Glutamatergic neuron (in vitro differentiated cells): ENCODE data around the gene SHTN1. TPM values are rescaled to one million over a fixed set of nuclear protein-coding genes. Genes with fewer than 3 reads are reported as not detected.

Experiments
- DNase-seq: peaks from one replicate; pipeline ENCODE4 v3.0.0; 2022
- H3K27ac Mint-ChIP-seq: one replicate; pipeline ENCODE4 v1.8.0; 2020; ENCODE audit warnings: mild to moderate bottlenecking, mixed read lengths, inconsistent platforms; ENCODE audit not compliant: unreplicated experiment
- H3K27me3 Mint-ChIP-seq: one replicate; pipeline ENCODE4 v1.8.0; 2020; ENCODE audit warnings: mild to moderate bottlenecking, moderate library complexity, mixed read lengths, inconsistent platforms; ENCODE audit not compliant: unreplicated experiment
- H3K36me3 Mint-ChIP-seq: one replicate; pipeline ENCODE4 v1.8.0; 2020; ENCODE audit warnings: mild to moderate bottlenecking, mixed read lengths, inconsistent platforms; ENCODE audit not compliant: unreplicated experiment
- H3K4me1 Mint-ChIP-seq: one replicate; pipeline ENCODE4 v1.8.0; 2020; ENCODE audit warnings: mild to moderate bottlenecking, low read depth, mixed read lengths, inconsistent platforms; ENCODE audit not compliant: unreplicated experiment
- H3K4me3 Mint-ChIP-seq: one replicate; pipeline ENCODE4 v1.8.0; 2020; ENCODE audit warnings: mild to moderate bottlenecking, mixed read lengths, inconsistent platforms; ENCODE audit not compliant: unreplicated experiment
- H3K9me3 Mint-ChIP-seq: one replicate; pipeline ENCODE4 v1.8.0; 2020; ENCODE audit warnings: mild to moderate bottlenecking, moderate library complexity, mixed read lengths, inconsistent platforms; ENCODE audit not compliant: unreplicated experiment
- CTCF ChIP-seq: fragments of 200-600 bp; sonication (generic); IDR thresholded peaks from one replicate; pipeline ENCODE4 v1.5.0; 2021; ENCODE audit not compliant: partially characterized antibody, unreplicated experiment
- total RNA-seq: library from RNA; stranded (reverse); fragmentation: NEBNext Ultra II Directional; extraction: Animal tissue kit (Norgen Biotek cat#: 25700); gene quantifications from one replicate; pipeline ENCODE4 v1.2.1, GENCODE V29; 2021; ENCODE audit not compliant: unreplicated experiment

The SHTN1 gene
- total RNA-seq, 1 donor from 2014 or later, result 54.8 TPM

DNA sequence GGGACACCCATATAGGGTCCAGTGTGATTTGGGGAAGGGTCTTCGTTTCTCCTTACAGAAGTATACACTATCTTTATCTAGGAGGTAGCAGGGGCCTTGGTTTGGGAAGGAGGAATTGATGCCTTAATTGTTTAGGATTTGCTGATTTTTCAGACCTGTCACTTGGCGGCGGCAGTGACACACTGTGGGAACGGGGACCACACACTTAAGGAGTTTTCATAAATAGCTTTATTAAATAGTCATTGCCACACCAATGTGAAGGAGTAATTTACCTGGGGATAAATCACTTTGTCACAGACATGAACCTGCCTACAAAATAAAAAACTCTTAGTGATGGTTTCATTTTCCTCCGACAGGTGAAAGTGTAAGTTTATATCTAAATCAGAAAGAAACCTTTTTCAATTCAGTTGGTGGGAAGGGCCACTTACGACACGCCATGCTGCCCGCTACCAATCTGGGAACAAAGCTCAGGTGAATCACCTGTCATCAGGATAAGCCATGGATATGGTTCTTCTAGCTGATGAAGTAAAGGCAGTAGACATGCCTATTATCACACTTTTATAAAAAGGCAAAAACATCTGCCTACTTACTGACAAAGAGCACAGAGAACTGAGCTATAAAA, 168.0 kb downstream of the SHTN1 start:
- DNase-seq, result no peak
- Mint-ChIP-seq H3K27me3 (no peaks in the 10 kb centered on the region), H3K36me3 (no peaks in the 10 kb centered on the region), H3K27ac (no peak overlapping the region), H3K4me3 (no peak overlapping the region), H3K4me1 (peaks cover 9% of the 10 kb centered on the region), H3K9me3 (no peaks in the 10 kb centered on the region)
- no peak for TF ChIP-seq CTCF

DNA sequence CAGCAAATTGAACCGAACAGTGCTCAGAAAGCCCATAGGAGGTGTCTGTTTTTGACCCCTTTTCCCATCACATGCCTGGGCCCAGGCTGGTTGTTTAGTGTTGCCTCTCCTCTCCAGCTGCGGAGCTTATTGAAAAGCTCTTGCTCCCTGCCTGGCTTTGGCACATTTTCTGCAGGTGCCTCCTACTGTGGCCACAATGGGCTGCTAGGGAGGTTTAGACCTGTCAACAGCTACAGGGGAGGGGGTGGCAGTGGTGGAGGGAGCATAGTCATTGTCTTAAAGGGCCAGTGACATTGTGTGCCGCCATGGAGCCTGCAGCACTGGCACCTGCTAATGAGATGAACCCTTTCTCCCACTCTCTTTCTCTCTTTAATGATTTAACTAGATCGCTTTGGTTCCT, 168.9 kb downstream of the SHTN1 start:
- Mint-ChIP-seq H3K4me3 (no peak overlapping the region), H3K9me3 (no peaks in the 10 kb centered on the region), H3K27ac (no peak overlapping the region), H3K36me3 (no peaks in the 10 kb centered on the region), H3K4me1 (peaks cover 9% of the 10 kb centered on the region), H3K27me3 (no peaks in the 10 kb centered on the region)
- no peak for TF ChIP-seq CTCF
- no peak for DNase-seq

DNA sequence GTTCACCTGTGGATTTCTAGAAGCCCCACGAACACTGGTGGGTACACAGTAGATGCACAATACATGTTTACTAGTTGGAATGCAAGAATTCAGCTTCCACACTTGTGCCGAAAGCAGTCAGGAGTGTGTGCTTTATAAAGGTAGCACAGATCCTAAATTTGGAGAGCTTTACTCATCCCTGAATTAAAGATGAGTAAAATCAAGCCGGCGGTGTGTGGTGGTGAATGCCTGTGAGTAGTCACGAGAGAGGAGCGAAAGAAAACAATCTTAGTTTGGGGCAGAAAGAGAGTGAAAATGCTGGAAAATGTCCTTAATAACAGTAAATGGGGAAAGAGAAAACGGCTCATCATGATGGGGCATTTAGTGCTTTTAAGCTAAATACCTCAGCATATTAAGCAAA, 169.3 kb downstream of the SHTN1 start:
- no peaks in the 10 kb centered on the region for H3K36me3 Mint-ChIP-seq
- no peak for DNase-seq
- no peak for TF ChIP-seq CTCF
- H3K4me3 Mint-ChIP-seq, result no peak overlapping the region
- H3K9me3 Mint-ChIP-seq, result no peaks in the 10 kb centered on the region
- no peak overlapping the region for H3K27ac Mint-ChIP-seq
- H3K27me3 Mint-ChIP-seq, result no peaks in the 10 kb centered on the region
- peaks cover 9% of the 10 kb centered on the region for H3K4me1 Mint-ChIP-seq

GRCh38 chr10:116833986-116834985, 170.7 kb downstream of the SHTN1 start:
- H3K4me1 Mint-ChIP-seq, result peaks cover 9% of the 10 kb centered on the region
- H3K9me3 Mint-ChIP-seq, result no peaks in the 10 kb centered on the region
- H3K27ac Mint-ChIP-seq, result no peak overlapping the region
- H3K36me3 Mint-ChIP-seq, result no peaks in the 10 kb centered on the region
- DNase-seq, result no peak
- H3K4me3 Mint-ChIP-seq, result no peak overlapping the region
- TF ChIP-seq CTCF, result no peak
- H3K27me3 Mint-ChIP-seq, result no peaks in the 10 kb centered on the region

- no peaks in the 10 kb centered on the region for H3K27me3 Mint-ChIP-seq
- H3K36me3 Mint-ChIP-seq, result no peaks in the 10 kb centered on the region
- no peak for DNase-seq
- H3K9me3 Mint-ChIP-seq, result no peaks in the 10 kb centered on the region
- TF ChIP-seq CTCF, result no peak
- no peak overlapping the region for H3K27ac Mint-ChIP-seq
- peaks cover 7% of the 10 kb centered on the region for H3K4me1 Mint-ChIP-seq
- no peak overlapping the region for H3K4me3 Mint-ChIP-seq
These were observed 173.2 kb downstream of the SHTN1 start for GRCh38 chr10:116831790-116832189.
